Measurements from ENCODE around the gene MEFV.

MEFV gene

GRCh38 chr16:3223913-3224515 is 32.4 kb downstream of the MEFV start:
- ChIA-PET CTCF (no interaction called here), POLR2A (ENCODE audit: low non-redundant PET) (no interaction called here)
- no peak for TF ChIP-seq CTCF (conservative IDR thresholded peaks at IDR 0.05; ENCODE audit: low read depth)
- H3K27ac ChIP-seq: no peak overlapping the region
- no peak for DNase-seq (ENCODE audit: low spot score)

- TF ChIP-seq CTCF (conservative IDR thresholded peaks at IDR 0.05; ENCODE audit: low read depth): no peak
- ChIA-PET POLR2A (ENCODE audit: low non-redundant PET) (no interaction called here), CTCF (no interaction called here)
- no peak overlapping the region for H3K27ac ChIP-seq
- no peak for DNase-seq (ENCODE audit: low spot score)
Measured at GRCh38 chr16:3220839-3221238, 35.6 kb downstream of the MEFV start.

GRCh38 chr16:3216263-3216640 is 40.2 kb downstream of the MEFV start:
- POLR2A ChIA-PET (ENCODE audit: low non-redundant PET): no interaction called here
- no peak for DNase-seq (ENCODE audit: low spot score)
- no peak overlapping the region for H3K27ac ChIP-seq
- TF ChIP-seq CTCF (conservative IDR thresholded peaks at IDR 0.05; ENCODE audit: low read depth): no peak
- CTCF ChIA-PET: no interaction called here

GRCh38 chr16:3215601-3216262 is 40.7 kb downstream of the MEFV start:
- ChIA-PET CTCF (no interaction called here), POLR2A (ENCODE audit: low non-redundant PET) (no interaction called here)
- no peak for DNase-seq (ENCODE audit: low spot score)
- TF ChIP-seq CTCF (conservative IDR thresholded peaks at IDR 0.05; ENCODE audit: low read depth): no peak
- no peak overlapping the region for H3K27ac ChIP-seq

GRCh38 chr16:3214904-3215600 is 41.4 kb downstream of the MEFV start:
- no peak for TF ChIP-seq CTCF (conservative IDR thresholded peaks at IDR 0.05; ENCODE audit: low read depth)
- ChIA-PET POLR2A (ENCODE audit: low non-redundant PET) (no interaction called here), CTCF (no interaction called here)
- DNase-seq (ENCODE audit: low spot score): no peak
- no peak overlapping the region for H3K27ac ChIP-seq

- no peak for TF ChIP-seq CTCF (conservative IDR thresholded peaks at IDR 0.05; ENCODE audit: low read depth)
- DNase-seq (ENCODE audit: low spot score): no peak
- ChIA-PET POLR2A (ENCODE audit: low non-redundant PET) (no interaction called here), CTCF (no interaction called here)
- no peak overlapping the region for H3K27ac ChIP-seq
Measured at GRCh38 chr16:3212567-3212966, 43.9 kb downstream of the MEFV start.
